Measurements from ENCODE around the gene RTP5. TPM values are rescaled to one million over a fixed set of nuclear protein-coding genes. Genes with fewer than 3 reads are reported as not detected.

RTP5 gene
- total RNA-seq, 1 experiment from 2014 or later, result not detected

DNA sequence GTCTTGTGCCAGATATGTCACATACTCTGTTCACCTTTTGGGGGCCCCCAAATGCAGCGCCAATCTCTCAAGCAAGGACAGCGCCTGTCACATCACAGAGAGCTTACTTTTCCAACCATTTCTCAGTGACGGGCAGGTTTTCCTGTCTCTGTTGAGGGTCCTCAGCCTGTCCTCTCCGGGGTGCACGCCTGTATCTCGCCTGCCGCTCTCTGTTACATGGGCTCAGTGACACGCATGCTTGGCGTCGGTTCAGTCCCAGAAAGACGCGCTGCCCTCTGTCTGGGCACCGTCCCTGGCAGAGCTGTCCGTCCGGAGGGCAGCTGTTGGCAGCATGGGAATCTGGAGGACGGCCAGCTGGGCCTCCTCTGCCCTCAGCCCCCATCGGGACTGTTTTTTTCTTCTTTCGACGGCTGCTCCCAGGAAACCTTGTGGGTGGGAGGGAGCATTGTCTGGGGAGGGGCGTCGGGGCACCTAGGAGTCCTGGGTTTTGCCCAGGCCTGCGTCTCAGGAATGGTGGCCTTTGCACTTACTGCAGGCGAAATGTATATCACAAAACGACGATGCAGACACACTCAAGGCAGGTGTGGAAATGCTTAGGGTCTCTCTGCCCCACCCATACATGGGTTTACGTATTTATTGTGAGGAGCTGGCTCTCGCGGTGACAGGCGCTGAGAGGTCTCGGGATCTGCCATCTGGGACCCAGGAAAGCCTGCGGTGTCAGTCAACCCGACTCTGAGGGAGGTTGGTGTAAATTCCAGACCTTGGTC lies 30.9 kb downstream of the RTP5 start:
- no TSS peak for BruUV-seq (replicated peaks)
- no peak for DNase-seq (ENCODE audit: low read depth, low spot score)

More for the DNA sequence above, 30.9 kb downstream of the RTP5 start:
- ChIA-PET RAD21 (ENCODE audit: low non-redundant PET in 1 of 2, low total read pairs in 2 of 2, uncharacterized antibody in 2 of 2, unreplicated experiment in 2 of 2) (no interaction called here), POLR2A (no interaction called here), CTCF (no interaction called here)
- Histone ChIP-seq H3K9ac (ENCODE audit: low read length) (no peak overlapping the region), H4K20me1 (ENCODE audit: insufficient read depth) (no peaks in the 10 kb centered on the region), H3K9me3 (ENCODE audit: control insufficient read depth in 1 of 2, insufficient read depth in 1 of 2, low read depth in 1 of 2, low read length in 2 of 2) (no peaks in the 10 kb centered on the region), H3K36me3 (ENCODE audit: control insufficient read depth in 1 of 2, insufficient read depth in 2 of 2, low read length in 2 of 2) (no peaks in the 10 kb centered on the region), H3K27ac (ENCODE audit: low read depth, low read length) (no peak overlapping the region), H3K79me2 (ENCODE audit: insufficient read depth, low read length) (no peaks in the 10 kb centered on the region), H3K4me1 (ENCODE audit: control insufficient read depth in 1 of 2, insufficient read depth in 2 of 2, low read length in 2 of 2) (no peaks in the 10 kb centered on the region), H3K27me3 (ENCODE audit: insufficient read depth, low read length) (no peaks in the 10 kb centered on the region), H2AFZ (ENCODE audit: low read depth, low read length, poor library complexity, severe bottlenecking) (no peak overlapping the region), H3K4me3 (replicated peaks in 1 of 2; ENCODE audit: low read depth in 1 of 2, low read length in 2 of 2) (no peak overlapping the region), H3K4me2 (ENCODE audit: low read length) (no peak overlapping the region), H3K9me2 (ENCODE audit: insufficient read depth) (no peaks in the 10 kb centered on the region)
- TF ChIP-seq, protein P1, sequence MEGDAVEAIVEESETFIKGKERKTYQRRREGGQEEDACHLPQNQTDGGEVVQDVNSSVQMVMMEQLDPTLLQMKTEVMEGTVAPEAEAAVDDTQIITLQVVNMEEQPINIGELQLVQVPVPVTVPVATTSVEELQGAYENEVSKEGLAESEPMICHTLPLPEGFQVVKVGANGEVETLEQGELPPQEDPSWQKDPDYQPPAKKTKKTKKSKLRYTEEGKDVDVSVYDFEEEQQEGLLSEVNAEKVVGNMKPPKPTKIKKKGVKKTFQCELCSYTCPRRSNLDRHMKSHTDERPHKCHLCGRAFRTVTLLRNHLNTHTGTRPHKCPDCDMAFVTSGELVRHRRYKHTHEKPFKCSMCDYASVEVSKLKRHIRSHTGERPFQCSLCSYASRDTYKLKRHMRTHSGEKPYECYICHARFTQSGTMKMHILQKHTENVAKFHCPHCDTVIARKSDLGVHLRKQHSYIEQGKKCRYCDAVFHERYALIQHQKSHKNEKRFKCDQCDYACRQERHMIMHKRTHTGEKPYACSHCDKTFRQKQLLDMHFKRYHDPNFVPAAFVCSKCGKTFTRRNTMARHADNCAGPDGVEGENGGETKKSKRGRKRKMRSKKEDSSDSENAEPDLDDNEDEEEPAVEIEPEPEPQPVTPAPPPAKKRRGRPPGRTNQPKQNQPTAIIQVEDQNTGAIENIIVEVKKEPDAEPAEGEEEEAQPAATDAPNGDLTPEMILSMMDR (IDR thresholded peaks at IDR 0.05 in 2 of 3, conservative IDR thresholded peaks at IDR 0.05 in 1 of 3; ENCODE audit: borderline replicate concordance in 1 of 3, insufficient read depth in 1 of 3, low read depth in 2 of 3, low read length in 2 of 3), result no peak
- TF ChIP-seq TCF7L2 (IDR thresholded peaks at IDR 0.05; ENCODE audit: borderline replicate concordance, extremely low read depth, insufficient read depth, insufficient read length) (no peak), ZNF274 (IDR thresholded peaks at IDR 0.05; ENCODE audit: low read depth, low read length) (no peak), RAD21 (IDR thresholded peaks at IDR 0.05; ENCODE audit: low read depth) (no peak), EGR1 (IDR thresholded peaks at IDR 0.05; ENCODE audit: low read depth) (no peak), CBX3 (IDR thresholded peaks at IDR 0.05; ENCODE audit: low read depth) (no peak), SRF (IDR thresholded peaks at IDR 0.05; ENCODE audit: low read depth) (no peak), REST (IDR thresholded peaks at IDR 0.05; ENCODE audit: low read depth) (no peak), FOSL1 (IDR thresholded peaks at IDR 0.05; ENCODE audit: low read depth) (no peak), ZFX (IDR thresholded peaks at IDR 0.05) (no peak)
- TF ChIP-seq, protein P2, sequence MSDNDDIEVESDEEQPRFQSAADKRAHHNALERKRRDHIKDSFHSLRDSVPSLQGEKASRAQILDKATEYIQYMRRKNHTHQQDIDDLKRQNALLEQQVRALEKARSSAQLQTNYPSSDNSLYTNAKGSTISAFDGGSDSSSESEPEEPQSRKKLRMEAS (IDR thresholded peaks at IDR 0.05), result no peak
- TF ChIP-seq, protein P3, sequence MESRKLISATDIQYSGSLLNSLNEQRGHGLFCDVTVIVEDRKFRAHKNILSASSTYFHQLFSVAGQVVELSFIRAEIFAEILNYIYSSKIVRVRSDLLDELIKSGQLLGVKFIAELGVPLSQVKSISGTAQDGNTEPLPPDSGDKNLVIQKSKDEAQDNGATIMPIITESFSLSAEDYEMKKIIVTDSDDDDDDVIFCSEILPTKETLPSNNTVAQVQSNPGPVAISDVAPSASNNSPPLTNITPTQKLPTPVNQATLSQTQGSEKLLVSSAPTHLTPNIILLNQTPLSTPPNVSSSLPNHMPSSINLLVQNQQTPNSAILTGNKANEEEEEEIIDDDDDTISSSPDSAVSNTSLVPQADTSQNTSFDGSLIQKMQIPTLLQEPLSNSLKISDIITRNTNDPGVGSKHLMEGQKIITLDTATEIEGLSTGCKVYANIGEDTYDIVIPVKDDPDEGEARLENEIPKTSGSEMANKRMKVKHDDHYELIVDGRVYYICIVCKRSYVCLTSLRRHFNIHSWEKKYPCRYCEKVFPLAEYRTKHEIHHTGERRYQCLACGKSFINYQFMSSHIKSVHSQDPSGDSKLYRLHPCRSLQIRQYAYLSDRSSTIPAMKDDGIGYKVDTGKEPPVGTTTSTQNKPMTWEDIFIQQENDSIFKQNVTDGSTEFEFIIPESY (IDR thresholded peaks at IDR 0.05; ENCODE audit: extremely low read depth, insufficient replicate concordance, low read length), result no peak
- ATAC-seq, result no peak
- intact Hi-C loops (cut with micrococcal nuclease), result no loop called here

Data from HCT116 (cell line).